ENCODE results near the gene PRKAR2A.
"Not testable (repeated sequence)": the region's sequence is repeated elsewhere in the genome, so short reads cannot be mapped to it uniquely, and the experiment has no call there.

Gene PRKAR2A

GRCh38 chr3:48776854-48777253, 70.8 kb downstream of the PRKAR2A start:
- no peak for DNase-seq

- DNase-seq, result no peak
Observed at GRCh38 chr3:48770192-48770502, 77.5 kb downstream of the PRKAR2A start.

DNA sequence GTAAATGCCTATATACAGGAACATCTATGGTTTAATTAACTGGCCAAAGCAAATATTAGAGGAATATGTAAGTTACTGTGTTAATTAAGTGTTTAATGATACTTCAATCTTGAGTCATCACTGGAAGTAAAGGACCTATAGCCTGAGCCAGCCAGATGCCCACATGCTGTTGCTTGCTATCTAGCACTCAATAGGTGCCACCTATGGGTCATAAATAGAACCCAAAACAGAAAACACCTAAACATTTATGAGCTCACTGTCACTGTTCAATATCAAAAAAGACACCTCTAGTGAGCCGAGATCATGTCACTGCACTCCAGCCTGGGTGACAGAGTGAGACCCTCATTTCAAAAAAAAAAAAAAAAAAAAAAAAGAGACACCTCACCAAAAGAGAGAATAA, 82.3 kb downstream of the PRKAR2A start:
- DNase-seq, result no peak

DNA sequence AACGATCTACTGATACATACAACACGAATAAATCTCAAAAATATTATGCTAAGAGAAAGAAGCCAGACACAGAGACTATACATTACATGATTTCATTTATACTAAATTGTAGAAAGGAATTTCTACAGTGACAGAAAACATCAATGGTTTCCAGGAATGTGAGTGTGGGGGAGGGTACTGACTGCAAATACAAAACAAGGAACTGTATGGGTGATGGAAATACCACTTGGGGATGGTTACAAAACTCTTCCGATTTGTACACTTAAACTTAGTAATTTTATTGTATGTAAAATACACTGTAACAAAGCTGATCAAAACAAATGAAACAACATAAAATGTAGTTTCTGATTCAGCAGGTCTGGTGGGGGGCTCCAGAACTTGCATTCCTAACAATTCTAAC, 84.9 kb downstream of the PRKAR2A start:
- DNase-seq, result peak; percentile 13

GRCh38 chr3:48759991-48760540, 87.6 kb downstream of the PRKAR2A start:
- not testable (repeated sequence) for DNase-seq

- not testable (repeated sequence) for DNase-seq
Observed at GRCh38 chr3:48759531-48759930, 88.1 kb downstream of the PRKAR2A start.

DNA sequence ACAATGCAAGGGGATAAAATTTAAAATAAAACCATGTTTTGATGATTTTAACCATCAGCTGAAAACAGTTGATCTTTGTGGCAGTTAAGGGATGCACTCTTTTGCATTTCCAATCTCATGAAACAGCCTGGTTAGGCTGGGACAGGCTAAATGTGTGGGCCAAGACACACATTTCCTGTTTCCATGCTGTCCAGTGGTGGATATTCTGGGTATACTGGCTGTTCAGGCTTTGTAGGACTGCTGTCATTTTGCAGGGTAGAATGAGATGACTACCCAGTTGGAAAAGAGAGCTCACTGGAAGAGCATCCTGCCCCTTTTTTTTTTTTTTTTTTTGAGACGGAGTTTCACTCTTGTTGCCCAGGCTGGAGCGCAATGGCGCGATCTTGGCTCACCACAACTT, 88.6 kb downstream of the PRKAR2A start:
- DNase-seq, result no peak

DNA sequence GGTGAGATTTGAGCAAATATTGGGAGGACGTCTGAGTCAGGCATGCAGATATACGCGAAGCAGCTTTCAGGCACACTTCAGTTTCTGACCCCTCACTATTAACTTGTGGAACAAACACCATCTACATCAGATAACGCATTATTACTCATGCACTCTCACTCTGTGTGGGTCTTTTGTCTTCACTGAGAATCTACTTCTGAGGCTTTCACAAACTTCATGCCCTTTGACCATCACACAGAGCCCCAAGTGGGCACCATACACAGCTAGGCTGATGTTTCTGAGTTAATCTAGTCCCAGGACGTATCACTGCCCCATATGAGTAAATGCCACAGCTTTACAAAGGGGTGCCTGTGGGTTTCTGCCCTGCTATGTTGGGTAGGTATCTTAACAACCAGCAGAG, 91.0 kb downstream of the PRKAR2A start:
- no peak for DNase-seq

DNA sequence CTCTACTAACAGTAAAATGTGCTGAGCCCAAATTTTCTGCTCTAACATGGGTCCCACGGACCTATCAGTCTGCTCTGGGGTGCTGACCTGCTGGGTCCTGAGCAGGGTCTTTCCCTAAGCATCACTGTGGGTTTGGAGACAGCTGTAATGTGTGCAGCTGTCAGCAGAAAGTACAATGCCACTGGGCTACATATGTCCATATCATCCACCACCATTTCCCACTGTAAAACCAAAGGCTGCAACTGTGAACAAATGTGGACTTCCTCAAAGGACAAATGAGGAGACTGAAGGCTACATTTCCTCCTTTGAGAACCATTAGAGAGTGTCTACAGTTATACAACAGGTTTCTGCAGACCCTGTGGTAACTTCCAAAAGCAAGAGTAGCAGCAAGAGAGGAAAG, 96.8 kb downstream of the PRKAR2A start:
- DNase-seq, result no peak

GRCh38 chr3:48748754-48749153, 98.9 kb downstream of the PRKAR2A start:
- DNase-seq, result no peak

GRCh38 chr3:48747706-48748105, 100.0 kb downstream of the PRKAR2A start:
- DNase-seq, result no peak

DNA sequence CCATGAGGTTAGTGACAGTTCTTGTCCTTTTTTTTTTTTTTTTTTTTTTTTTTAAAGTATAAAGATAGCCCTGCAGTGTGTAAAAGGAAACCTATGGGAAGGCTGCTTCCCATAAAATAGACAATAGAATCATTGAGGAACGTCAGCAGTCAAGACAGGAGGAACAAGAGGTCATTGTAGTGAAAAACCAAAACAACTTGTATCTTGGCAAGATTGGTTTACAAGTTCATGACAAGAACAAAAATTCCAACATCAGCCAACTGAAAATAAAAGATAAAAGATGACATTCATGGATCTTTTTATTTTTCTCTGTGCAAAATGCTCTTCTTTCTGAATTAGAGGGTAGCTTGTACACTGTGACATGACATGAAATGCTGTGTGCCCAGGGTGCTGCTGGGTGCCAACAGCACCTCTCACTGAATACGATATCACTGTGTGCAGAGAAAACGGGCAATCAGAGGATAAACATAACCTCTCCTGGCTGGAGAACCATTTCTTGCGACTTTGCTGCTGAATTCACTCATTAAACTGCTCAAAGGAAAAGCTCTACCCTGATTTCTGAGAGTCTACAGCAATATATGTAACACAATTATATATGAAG, 100.6 kb downstream of the PRKAR2A start:
- DNase-seq, result no peak

DNA sequence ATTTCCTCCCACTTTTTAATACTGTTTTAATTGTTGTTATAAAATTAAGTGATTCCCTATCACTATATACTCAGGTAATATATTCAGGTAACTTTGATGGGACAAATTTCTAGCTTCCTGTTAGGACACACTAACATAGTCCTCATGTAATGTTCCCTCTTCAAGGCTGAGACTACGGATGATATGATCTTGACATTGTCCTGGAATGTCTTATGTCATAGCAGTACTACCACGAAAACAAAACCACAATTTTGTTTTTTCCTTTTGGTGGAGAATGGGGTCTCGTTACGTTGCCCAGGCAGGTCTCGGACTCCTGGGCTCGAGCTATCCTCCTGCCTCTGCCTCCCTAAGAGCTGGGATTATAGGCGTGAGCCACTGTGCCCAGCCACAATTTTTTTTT, 103.9 kb downstream of the PRKAR2A start:
- no peak for DNase-seq

DNA sequence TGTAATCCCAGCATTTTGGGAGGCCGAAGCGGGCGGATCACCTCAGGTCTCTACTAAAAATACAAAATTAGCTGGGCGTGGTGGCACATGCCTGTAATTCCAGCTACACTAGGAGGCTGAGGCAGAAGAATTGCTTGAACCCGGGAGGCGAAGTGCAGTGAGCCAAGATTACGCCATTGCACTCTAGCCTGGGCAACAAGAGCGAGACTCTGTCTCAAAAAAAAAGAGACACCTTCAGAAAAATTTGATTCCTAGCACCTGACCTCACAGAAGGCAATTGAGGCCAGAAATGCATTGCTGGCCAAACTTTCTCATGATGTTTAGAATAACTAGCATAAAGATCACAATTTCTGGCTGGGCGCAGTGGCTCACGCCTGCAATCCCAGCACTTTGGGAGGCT, 106.4 kb downstream of the PRKAR2A start:
- DNase-seq, result not testable (repeated sequence)

- peak; percentile 59 for DNase-seq
Observed at GRCh38 chr3:48739955-48740823, 107.5 kb downstream of the PRKAR2A start.

GRCh38 chr3:48739617-48739954, 108.1 kb downstream of the PRKAR2A start:
- DNase-seq, result no peak

- DNase-seq, result no peak
Observed at GRCh38 chr3:48738926-48739616, 108.6 kb downstream of the PRKAR2A start.

GRCh38 chr3:48738144-48738536, 109.5 kb downstream of the PRKAR2A start:
- DNase-seq, result no peak

GRCh38 chr3:48735075-48735767, 112.5 kb downstream of the PRKAR2A start:
- DNase-seq, result peak; percentile 26

DNA sequence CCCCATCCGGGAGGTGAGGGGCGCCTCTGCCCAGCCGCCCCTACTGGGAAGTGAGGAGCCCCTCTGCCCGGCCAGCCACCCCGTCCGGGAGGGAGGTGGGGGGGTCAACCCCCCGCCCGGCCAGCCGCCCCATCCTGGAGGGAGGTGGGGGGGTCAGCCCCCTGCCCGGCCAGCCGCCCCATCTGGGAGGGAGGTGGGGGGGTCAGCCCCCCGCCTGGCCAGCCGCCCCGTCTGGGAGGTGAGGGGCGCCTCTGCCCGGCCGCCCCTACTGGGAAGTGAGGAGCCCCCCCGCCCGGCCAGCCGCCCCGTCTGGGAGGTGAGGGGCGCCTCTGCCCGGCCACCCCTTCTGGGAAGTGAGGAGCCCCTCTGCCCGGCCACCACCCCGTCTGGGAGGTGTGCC, 113.1 kb downstream of the PRKAR2A start:
- DNase-seq, result not testable (repeated sequence)

GRCh38 chr3:48733752-48734518, 113.7 kb downstream of the PRKAR2A start:
- not testable (repeated sequence) for DNase-seq

DNA sequence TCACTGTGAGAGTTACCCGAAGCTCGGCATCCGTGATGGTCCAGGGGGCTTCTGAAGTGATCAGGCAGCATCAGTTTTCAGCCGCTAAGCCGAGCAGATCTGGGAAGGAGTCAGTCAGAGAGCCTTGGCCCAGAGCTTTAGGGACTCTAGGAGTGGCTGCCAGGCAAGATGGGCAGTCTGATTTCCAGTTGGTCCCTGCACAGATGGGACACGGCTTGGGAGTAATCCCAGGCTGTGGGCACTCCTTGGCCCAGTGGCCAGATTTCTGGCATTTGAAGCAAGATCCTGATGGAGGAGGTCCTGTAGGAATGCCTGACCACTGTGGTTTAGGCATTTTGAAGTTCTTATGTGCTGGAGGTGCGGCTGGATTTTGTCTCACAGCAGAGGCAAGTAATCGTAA, 120.2 kb downstream of the PRKAR2A start:
- no peak for DNase-seq

All from fibroblast of skin of abdomen (primary cell).